Erythroblast (primary cell): ENCODE measurements around the gene HMGA1.

Experiments used
- GATA1 ChIP-seq: IDR thresholded peaks from 2 replicates; pipeline ENCODE4 v1.6.1; 2011; ENCODE audit warnings: low read depth, mild to moderate bottlenecking, control low read depth, low read length, moderate library complexity
- POLR2A ChIP-seq: IDR thresholded peaks from 2 replicates; pipeline ENCODE4 v1.6.1; 2011; ENCODE audit warnings: mild to moderate bottlenecking, low read length

GRCh38 chr6:34248198-34248726, 11.6 kb downstream of the HMGA1 start:
- TF ChIP-seq POLR2A (no peak), GATA1 (no peak)
